BLaER1 treated with 17β-estradiol and CSF1 and Interleukin-3, amounts not matched to agents 10 nM and 100 nM (cell line): ENCODE results near the gene RNF26.

Source experiments
- H3K27ac ChIP-seq, 11 experiments: shearing (Covaris generic); formaldehyde crosslinking; 2 replicates each; pipeline ENCODE4 v1.8.1; 2022
- H3K27me3 ChIP-seq, 11 experiments: shearing (Covaris generic); formaldehyde crosslinking; 2 replicates each; pipeline ENCODE4 v1.8.1; 2022
- H3K36me3 ChIP-seq, 11 experiments: shearing (Covaris generic); formaldehyde crosslinking; 2 replicates each; pipeline ENCODE4 v1.8.1; 2022
- H3K4me1 ChIP-seq, 10 experiments: shearing (Covaris generic); formaldehyde crosslinking; 2 replicates each; pipeline ENCODE4 v1.8.1; 2022
- H3K4me2 ChIP-seq, 11 experiments: shearing (Covaris generic); formaldehyde crosslinking; 2 replicates each; pipeline ENCODE4 v1.8.1; 2022
- H3K4me3 ChIP-seq, 10 experiments: shearing (Covaris generic); formaldehyde crosslinking; 2 replicates each; pipeline ENCODE4 v1.8.1; 2022
- H3K9ac ChIP-seq, 11 experiments: shearing (Covaris generic); formaldehyde crosslinking; 2 replicates each; pipeline ENCODE4 v1.8.1; 2022
- H3K9me3 ChIP-seq, 11 experiments: shearing (Covaris generic); formaldehyde crosslinking; replicated peaks in 1 of 11; 2 replicates each; pipeline ENCODE4 v1.8.1; 2022
- H4K20me1 ChIP-seq, 11 experiments: shearing (Covaris generic); formaldehyde crosslinking; 2 replicates each; pipeline ENCODE4 v1.8.1; 2022
- Cebpa-rat ChIP-seq, 11 experiments: shearing (Covaris generic); IDR thresholded peaks; 2 replicates each; pipeline ENCODE4 v1.8.1; 2022

RNF26 gene

DNA sequence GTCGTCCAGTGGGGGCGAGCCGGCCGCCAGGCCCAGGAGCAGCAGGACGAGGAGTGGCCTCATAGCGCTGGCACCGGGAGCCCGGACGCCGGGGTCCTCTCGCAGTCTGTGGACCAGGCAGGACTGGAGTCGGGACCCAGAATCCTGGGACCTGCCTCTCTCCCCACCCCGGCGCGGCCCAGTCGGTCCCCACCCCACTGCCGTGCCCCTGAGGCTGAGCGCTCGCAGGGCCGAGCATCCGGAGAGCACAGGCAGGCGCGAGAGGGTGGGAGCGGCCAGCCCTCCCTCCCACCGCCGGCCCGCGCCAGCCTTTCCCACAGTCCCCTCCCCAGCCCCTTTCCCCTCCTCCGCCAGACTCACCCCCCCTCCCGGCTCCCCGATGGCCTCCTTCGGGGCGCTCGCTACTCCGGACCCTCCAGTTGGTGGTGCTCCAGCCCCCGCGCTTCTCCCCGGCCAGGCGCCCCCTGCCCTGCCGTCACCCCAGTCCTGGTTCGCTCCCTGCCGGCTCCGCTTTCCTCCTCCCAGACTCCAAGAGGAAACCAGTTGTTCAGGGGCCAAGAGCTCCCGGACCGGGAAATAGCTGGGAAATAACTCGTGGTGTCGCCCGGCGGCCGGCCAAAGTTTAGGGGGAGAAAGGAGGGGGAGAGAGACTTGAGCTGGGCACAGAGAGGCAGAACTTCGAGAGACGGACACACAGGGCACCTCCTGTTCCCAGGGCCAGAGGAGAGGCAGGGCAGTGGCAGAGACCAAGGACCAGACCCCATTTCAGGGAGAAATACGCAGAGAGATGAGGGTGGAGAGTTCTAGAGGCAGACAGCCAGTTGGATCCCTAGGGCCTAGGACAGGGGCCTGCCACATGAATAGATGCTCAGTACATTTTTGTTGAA is 6.3 kb downstream of the RNF26 start, which contains the start of gene C1QTNF5:
TSS of gene C1QTNF5 (minus strand) at position 549 of the 887 bp plus-strand sequence. CDS start at position 63, 486 bp downstream.
- Histone ChIP-seq H3K4me2 (peak within 1 kb of the TSS; percentile 90 to 98 (median 94)), H3K9me3 (no peaks in the 10 kb centered on the region), H3K27me3 (peaks cover 32 to 43% (median 38%) of the 10 kb centered on the region in 11 experiments), H3K36me3 (peaks cover 0 to 17% (median 0%) of the 10 kb centered on the region in 11 experiments; a peak in 4 of 22 replicates), H3K9ac (peak within 1 kb of the TSS; percentile 42 to 76 (median 63); a peak in 21 of 22 replicates), H3K27ac (peak within 1 kb of the TSS in 4 of 11 experiments; percentile 28 to 37 (median 32); a peak in 2 of 22 replicates), H3K4me3 (peak within 1 kb of the TSS; percentile 45 to 66 (median 52)), H3K4me1 (peaks cover 55 to 68% (median 66%) of the 10 kb centered on the region in 10 experiments), H4K20me1 (peaks cover 0 to 37% (median 19%) of the 10 kb centered on the region in 11 experiments; a peak in 19 of 22 replicates)
- no peak for TF ChIP-seq Cebpa-rat (IDR thresholded peaks at IDR 0.05)

GRCh38 chr11:119341222-119342022 is 7.1 kb downstream of the RNF26 start:
- peak overlapping the region in 6 of 11 experiments; percentile 20 to 76 (median 42); a peak in 10 of 22 replicates for H3K9ac ChIP-seq
- no peak for TF ChIP-seq Cebpa-rat (IDR thresholded peaks at IDR 0.05)

GRCh38 chr11:119342023-119342300 is 7.6 kb downstream of the RNF26 start:
- no peaks in the 10 kb centered on the region for H3K9me3 ChIP-seq
- no peak overlapping the region for H3K27ac ChIP-seq
- H3K4me1 ChIP-seq, result peaks cover 42 to 54% (median 52%) of the 10 kb centered on the region in 10 experiments
- peaks cover 0 to 4% (median 0%) of the 10 kb centered on the region in 11 experiments; a peak in 1 of 22 replicates for H3K36me3 ChIP-seq
- no peak overlapping the region for H3K4me3 ChIP-seq
- TF ChIP-seq Cebpa-rat (IDR thresholded peaks at IDR 0.05), result no peak
- H3K27me3 ChIP-seq, result peaks cover 32 to 43% (median 38%) of the 10 kb centered on the region in 11 experiments
- no peak overlapping the region for H3K9ac ChIP-seq
- peaks cover 0 to 37% (median 17%) of the 10 kb centered on the region in 11 experiments; a peak in 19 of 22 replicates for H4K20me1 ChIP-seq
- H3K4me2 ChIP-seq, result peak overlapping the region in 9 of 11 experiments; percentile 90 to 98 (median 94); a peak in 14 of 22 replicates

More at GRCh38 chr11:119341222-119342022, 7.1 kb downstream of the RNF26 start:
- Histone ChIP-seq H3K4me2 (peak overlapping the region; percentile 90 to 98 (median 94)), H4K20me1 (peaks cover 0 to 37% (median 19%) of the 10 kb centered on the region in 11 experiments; a peak in 19 of 22 replicates), H3K4me3 (peak overlapping the region in 6 of 10 experiments; percentile 16 to 66 (median 40); a peak in 7 of 20 replicates), H3K4me1 (peaks cover 47 to 60% (median 57%) of the 10 kb centered on the region in 10 experiments), H3K36me3 (peaks cover 0 to 9% (median 0%) of the 10 kb centered on the region in 11 experiments; a peak in 4 of 22 replicates), H3K27me3 (peaks cover 32 to 43% (median 38%) of the 10 kb centered on the region in 11 experiments), H3K27ac (no peak overlapping the region; a peak in 1 of 22 replicates), H3K9me3 (no peaks in the 10 kb centered on the region)

- Histone ChIP-seq H4K20me1 (peaks cover 0 to 37% (median 13%) of the 10 kb centered on the region in 11 experiments; a peak in 18 of 22 replicates), H3K9ac (no peak overlapping the region), H3K4me1 (peaks cover 36 to 48% (median 46%) of the 10 kb centered on the region in 10 experiments), H3K27me3 (peaks cover 32 to 43% (median 38%) of the 10 kb centered on the region in 11 experiments), H3K36me3 (no peaks in the 10 kb centered on the region), H3K27ac (no peak overlapping the region), H3K9me3 (no peaks in the 10 kb centered on the region), H3K4me2 (peak overlapping the region in 5 of 11 experiments; percentile 90 to 98 (median 94); a peak in 4 of 22 replicates), H3K4me3 (no peak overlapping the region)
- no peak for TF ChIP-seq Cebpa-rat (IDR thresholded peaks at IDR 0.05)
Measured at GRCh38 chr11:119342362-119343130, 8.2 kb downstream of the RNF26 start.

DNA sequence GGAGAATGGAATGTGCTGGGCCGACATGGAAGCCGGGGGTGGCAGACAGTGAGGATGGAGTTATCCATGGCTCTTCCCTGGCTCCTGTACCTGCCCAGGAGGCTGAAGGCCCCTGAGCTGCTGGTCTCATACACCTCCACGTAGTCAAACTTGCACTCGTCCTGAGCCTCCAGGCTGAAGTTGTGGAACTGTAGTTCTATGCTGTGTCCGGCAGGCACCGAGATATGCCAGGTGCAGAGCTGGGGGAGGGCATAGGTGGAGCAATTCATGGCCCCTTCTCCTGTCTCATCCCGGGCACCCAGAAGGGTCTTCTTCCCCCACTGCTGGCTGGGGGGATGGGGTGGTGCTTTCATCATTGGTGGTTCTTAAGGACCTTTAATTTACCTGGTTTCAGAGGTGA is 9.4 kb downstream of the RNF26 start:
- Histone ChIP-seq H3K27ac (no peak overlapping the region), H3K9ac (no peak overlapping the region), H3K36me3 (no peaks in the 10 kb centered on the region), H3K9me3 (no peaks in the 10 kb centered on the region), H3K27me3 (peaks cover 28 to 38% (median 34%) of the 10 kb centered on the region in 11 experiments), H3K4me3 (no peak overlapping the region), H4K20me1 (peaks cover 0 to 28% (median 10%) of the 10 kb centered on the region in 11 experiments; a peak in 18 of 22 replicates), H3K4me1 (peaks cover 28 to 36% (median 34%) of the 10 kb centered on the region in 10 experiments), H3K4me2 (no peak overlapping the region)
- TF ChIP-seq Cebpa-rat (IDR thresholded peaks at IDR 0.05), result no peak

DNA sequence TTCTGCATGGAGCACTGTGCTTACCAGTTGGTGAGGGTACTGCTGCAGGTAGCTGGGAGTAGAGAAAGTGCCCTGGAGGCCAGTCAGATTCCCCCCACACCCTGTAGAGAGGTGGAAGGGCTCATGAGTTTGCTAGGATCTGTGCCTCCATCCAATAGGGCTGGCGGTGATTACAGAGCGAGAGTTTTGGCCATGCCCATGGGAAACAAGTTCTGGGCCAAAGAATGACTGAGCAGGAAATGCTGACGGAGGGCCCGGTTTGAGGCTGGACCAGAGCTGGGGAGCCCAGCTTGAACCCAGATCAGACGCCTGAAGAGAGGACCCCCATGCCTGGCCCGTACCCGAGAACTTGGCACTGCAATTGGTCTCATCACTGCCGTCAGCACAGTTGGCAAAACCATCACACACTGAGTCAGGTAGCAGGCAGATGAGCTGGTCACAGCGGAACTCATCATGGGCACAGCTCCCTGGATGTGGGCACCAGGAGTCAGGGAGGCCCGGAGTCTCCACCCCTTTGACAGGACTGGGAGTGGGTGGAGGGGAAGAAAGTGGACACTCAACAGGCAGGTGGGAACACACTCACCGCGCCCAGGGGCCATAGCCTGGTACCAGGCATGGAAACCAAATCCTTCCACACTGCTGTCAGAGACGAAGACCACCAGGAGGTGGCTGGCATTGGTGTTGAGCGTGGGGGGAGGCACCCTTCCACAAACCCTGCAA is 10.1 kb downstream of the RNF26 start:
- Histone ChIP-seq H3K36me3 (no peaks in the 10 kb centered on the region), H3K27me3 (peaks cover 21 to 31% (median 27%) of the 10 kb centered on the region in 11 experiments), H3K4me1 (peaks cover 24 to 29% (median 27%) of the 10 kb centered on the region in 10 experiments), H3K27ac (no peak overlapping the region), H3K9me3 (no peaks in the 10 kb centered on the region), H3K4me2 (no peak overlapping the region), H3K9ac (no peak overlapping the region), H3K4me3 (no peak overlapping the region), H4K20me1 (peaks cover 0 to 21% (median 2%) of the 10 kb centered on the region in 11 experiments; a peak in 9 of 22 replicates)
- no peak for TF ChIP-seq Cebpa-rat (IDR thresholded peaks at IDR 0.05)

DNA sequence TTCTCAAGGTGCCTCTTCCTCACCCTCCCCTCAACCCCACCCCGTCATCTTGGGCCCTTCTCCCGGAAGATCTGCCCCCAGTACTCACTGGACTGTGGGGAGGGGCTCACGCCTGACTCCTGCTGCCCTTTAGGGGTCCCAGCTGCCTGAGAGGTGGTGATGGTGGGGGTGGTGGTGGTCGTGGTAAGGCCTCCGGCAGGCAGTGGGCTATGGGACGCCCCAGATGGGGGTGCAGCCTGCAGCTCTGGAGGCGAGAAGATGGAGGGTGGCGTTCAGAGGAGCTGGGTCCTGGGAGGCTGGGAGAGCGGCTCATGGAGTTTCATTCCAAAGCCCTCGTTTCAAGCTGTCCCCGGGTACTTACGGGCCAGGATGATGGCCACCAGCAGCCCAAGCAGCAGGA is 11.4 kb downstream of the RNF26 start:
- no peak for TF ChIP-seq Cebpa-rat (IDR thresholded peaks at IDR 0.05)
- Histone ChIP-seq H3K27ac (no peak overlapping the region), H3K36me3 (no peaks in the 10 kb centered on the region), H4K20me1 (peaks cover 0 to 13% (median 0%) of the 10 kb centered on the region in 11 experiments; a peak in 2 of 22 replicates), H3K9ac (no peak overlapping the region), H3K4me3 (no peak overlapping the region), H3K4me1 (peaks cover 11 to 17% (median 15%) of the 10 kb centered on the region in 10 experiments), H3K4me2 (no peak overlapping the region), H3K9me3 (no peaks in the 10 kb centered on the region), H3K27me3 (peaks cover 9 to 19% (median 14%) of the 10 kb centered on the region in 11 experiments)
